SU-DHL-6 (cell line): Measurements from ENCODE around the gene BCAS3.

Source experiments
- H2AFZ ChIP-seq: fragments of 200-600 bp; sonication (generic); 2 replicates; pipeline ENCODE4 v1.6.1; 2014; ENCODE audit warnings: low read depth, mild to moderate bottlenecking, moderate library complexity, mixed read lengths, antibody characterized with exemption, low read length; ENCODE audit not compliant: severe bottlenecking
- H3F3A ChIP-seq: fragments of 200-600 bp; shearing (Covaris generic); 2 replicates; pipeline ENCODE4 v1.6.0; 2016; ENCODE audit warnings: antibody characterized with exemption, mild to moderate bottlenecking; ENCODE audit not compliant: insufficient read depth
- H3K27ac ChIP-seq: fragments of 200-600 bp; sonication (generic); 2 replicates; pipeline ENCODE4 v1.5.1; 2016; ENCODE audit warnings: low read depth, mild to moderate bottlenecking, low read length, moderate library complexity, mixed read lengths
- H3K27me3 ChIP-seq: fragments of 200-600 bp; sonication (generic), shearing (Covaris generic); 2 replicates; pipeline ENCODE4 v1.6.0; 2014; ENCODE audit warnings: mild to moderate bottlenecking, low read length
- H3K36me3 ChIP-seq: fragments of 200-600 bp; sonication (generic); 2 replicates; pipeline ENCODE4 v1.6.1; 2014; ENCODE audit warnings: mild to moderate bottlenecking, low read length, mixed read lengths
- H3K4me2 ChIP-seq: fragments of 300-600, 200-600 bp; shearing (Covaris generic), sonication (generic); 2 replicates; pipeline ENCODE4 v1.6.0; 2014; ENCODE audit warnings: low read length, low read depth, mild to moderate bottlenecking; ENCODE audit not compliant: poor library complexity, severe bottlenecking
- H3K4me3 ChIP-seq: fragments of 200-600 bp; sonication (generic); 2 replicates; pipeline ENCODE4 v1.5.1; 2014; ENCODE audit warnings: antibody characterized with exemption, low read length, mild to moderate bottlenecking, mixed read lengths; ENCODE audit not compliant: insufficient read depth, poor library complexity, severe bottlenecking
- H3K79me2 ChIP-seq: fragments of 200-600 bp; sonication (generic); 2 replicates; pipeline ENCODE4 v1.6.1; 2014; ENCODE audit warnings: mild to moderate bottlenecking, low read length, moderate library complexity; ENCODE audit not compliant: insufficient read depth
- H3K9ac ChIP-seq: fragments of 200-600 bp; sonication (generic); 2 replicates; pipeline ENCODE4 v1.7.0; 2014; ENCODE audit warnings: mild to moderate bottlenecking, low read length
- H3K9me2 ChIP-seq: fragments of 200-600 bp; sonication (generic); replicated peaks from 2 replicates; pipeline ENCODE4 v1.6.1; 2014; ENCODE audit warnings: low read length; ENCODE audit not compliant: insufficient read depth
- H3K9me3 ChIP-seq: fragments of 200-600 bp; sonication (generic); 2 replicates; pipeline ENCODE4 v1.6.1; 2014; ENCODE audit warnings: low read length, mixed read lengths; ENCODE audit not compliant: insufficient read depth
- H4K20me1 ChIP-seq: fragments of 200-600 bp; sonication (generic); 2 replicates; pipeline ENCODE4 v1.6.1; 2014; ENCODE audit warnings: low read depth, mild to moderate bottlenecking, antibody characterized with exemption, low read length, moderate library complexity, mixed read lengths
- EZH2phosphoT487 ChIP-seq: fragments of 200-600 bp; sonication (generic), shearing (Covaris generic); conservative IDR thresholded peaks from 2 replicates; pipeline ENCODE4 v1.6.1; 2018; ENCODE audit warnings: mild to moderate bottlenecking, antibody characterized with exemption, low read length, moderate library complexity, mixed read lengths
- TF ChIP-seq, protein P1 (sequence below): fragments of 200-600 bp; sonication (generic); IDR thresholded peaks from one replicate; pipeline ENCODE4 v1.5.1; 2017; ENCODE audit warnings: antibody characterized with exemption, mild to moderate bottlenecking, low read length, moderate library complexity; ENCODE audit not compliant: insufficient read depth, poor library complexity, severe bottlenecking

BCAS3 gene

DNA sequence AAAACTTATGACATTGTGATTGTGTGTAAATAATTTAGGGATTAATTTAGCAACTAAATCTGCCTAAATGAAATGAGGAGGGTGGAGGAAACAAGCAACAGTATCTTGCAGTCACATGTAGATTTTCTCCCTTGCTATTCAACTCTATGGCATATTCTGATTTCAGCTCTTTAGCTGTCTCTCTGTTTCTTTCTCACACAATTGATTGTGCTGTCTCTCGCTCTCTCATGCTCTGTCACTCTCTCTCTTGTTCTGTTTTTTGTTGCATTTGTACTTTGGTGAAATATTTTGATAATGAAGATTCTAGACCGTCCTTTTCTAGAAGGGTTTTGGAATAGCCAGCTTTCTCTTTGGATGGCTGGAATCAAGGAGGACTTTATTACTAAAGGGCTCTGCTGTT is 70.6 kb downstream of the BCAS3 start:
- no peak for TF ChIP-seq EZH2phosphoT487
- TF ChIP-seq, protein P1, sequence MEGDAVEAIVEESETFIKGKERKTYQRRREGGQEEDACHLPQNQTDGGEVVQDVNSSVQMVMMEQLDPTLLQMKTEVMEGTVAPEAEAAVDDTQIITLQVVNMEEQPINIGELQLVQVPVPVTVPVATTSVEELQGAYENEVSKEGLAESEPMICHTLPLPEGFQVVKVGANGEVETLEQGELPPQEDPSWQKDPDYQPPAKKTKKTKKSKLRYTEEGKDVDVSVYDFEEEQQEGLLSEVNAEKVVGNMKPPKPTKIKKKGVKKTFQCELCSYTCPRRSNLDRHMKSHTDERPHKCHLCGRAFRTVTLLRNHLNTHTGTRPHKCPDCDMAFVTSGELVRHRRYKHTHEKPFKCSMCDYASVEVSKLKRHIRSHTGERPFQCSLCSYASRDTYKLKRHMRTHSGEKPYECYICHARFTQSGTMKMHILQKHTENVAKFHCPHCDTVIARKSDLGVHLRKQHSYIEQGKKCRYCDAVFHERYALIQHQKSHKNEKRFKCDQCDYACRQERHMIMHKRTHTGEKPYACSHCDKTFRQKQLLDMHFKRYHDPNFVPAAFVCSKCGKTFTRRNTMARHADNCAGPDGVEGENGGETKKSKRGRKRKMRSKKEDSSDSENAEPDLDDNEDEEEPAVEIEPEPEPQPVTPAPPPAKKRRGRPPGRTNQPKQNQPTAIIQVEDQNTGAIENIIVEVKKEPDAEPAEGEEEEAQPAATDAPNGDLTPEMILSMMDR = no peak
- Histone ChIP-seq H3K4me2 (no peak overlapping the region), H3K36me3 (no peaks in the 10 kb centered on the region), H3K9me2 (no peaks in the 10 kb centered on the region), H4K20me1 (0 out of 2 replicates have a peak, but pooled peaks cover 2% of the 10 kb centered on the region), H3K27ac (no peak overlapping the region), H3K9ac (no peak overlapping the region), H3K4me3 (no peak overlapping the region), H2AFZ (no peak overlapping the region), H3K27me3 (no peaks in the 10 kb centered on the region), H3K9me3 (no peaks in the 10 kb centered on the region), H3K79me2 (no peaks in the 10 kb centered on the region), H3F3A (no peaks in the 10 kb centered on the region)

- H2AFZ ChIP-seq = no peak overlapping the region
- no peaks in the 10 kb centered on the region for H3K9me2 ChIP-seq
- H3K79me2 ChIP-seq = no peaks in the 10 kb centered on the region
- H3K9ac ChIP-seq = no peak overlapping the region
- TF ChIP-seq, protein P1 = no peak
- TF ChIP-seq EZH2phosphoT487 = no peak
- no peak overlapping the region for H3K27ac ChIP-seq
- H3K9me3 ChIP-seq = no peaks in the 10 kb centered on the region
- H3K27me3 ChIP-seq = no peaks in the 10 kb centered on the region
- H3K4me2 ChIP-seq = no peak overlapping the region
- no peaks in the 10 kb centered on the region for H3F3A ChIP-seq
- H3K4me3 ChIP-seq = no peak overlapping the region
- 0 out of 2 replicates have a peak, but pooled peaks cover 2% of the 10 kb centered on the region for H4K20me1 ChIP-seq
- no peaks in the 10 kb centered on the region for H3K36me3 ChIP-seq
These were observed 71.4 kb downstream of the BCAS3 start for GRCh38 chr17:60749050-60749449.

- H3K36me3 ChIP-seq = no peaks in the 10 kb centered on the region
- no peaks in the 10 kb centered on the region for H3F3A ChIP-seq
- no peaks in the 10 kb centered on the region for H3K9me2 ChIP-seq
- H3K79me2 ChIP-seq = no peaks in the 10 kb centered on the region
- H3K9ac ChIP-seq = no peak overlapping the region
- H3K9me3 ChIP-seq = no peaks in the 10 kb centered on the region
- no peak for TF ChIP-seq EZH2phosphoT487
- TF ChIP-seq, protein P1 = no peak
- H3K4me2 ChIP-seq = no peak overlapping the region
- no peaks in the 10 kb centered on the region for H3K27me3 ChIP-seq
- no peak overlapping the region for H2AFZ ChIP-seq
- 0 out of 2 replicates have a peak, but pooled peaks cover 2% of the 10 kb centered on the region for H4K20me1 ChIP-seq
- H3K27ac ChIP-seq = no peak overlapping the region
- no peak overlapping the region for H3K4me3 ChIP-seq
These were observed 72.1 kb downstream of the BCAS3 start for GRCh38 chr17:60749708-60750107.
